K562 (cell line): ENCODE results near the gene IFNB1. TPM values are rescaled to one million over a fixed set of nuclear protein-coding genes. Genes with fewer than 3 reads are reported as not detected.

ENCODE experiments used
- ATAC-seq: fragments of 200-7000 bp; cut with Tn5 transposase; 3 replicates; pipeline ENCODE4 v1.9.1; 2020; ENCODE audit warnings: moderate library complexity
- BruUV-seq: library from RNA; stranded (reverse); fragments of 400-500 nt; replicated peaks from 2 replicates; lab custom pipeline; 2021; lab: Mats Ljungman, UMichigan
- CTCF ChIA-PET: fragments of 300-600 bp; formaldehyde crosslinking; extraction: SDS; loops from one replicate; lab custom pipeline; 2021; ENCODE audit warnings: low intra/inter-chr PET ratio; lab: Yijun Ruan, JAX
- POLR2A ChIA-PET: fragments of 300-600, 350-650 bp; sonication (Branson Sonifier 250); formaldehyde crosslinking; extraction: SDS; loops from one replicate; lab custom pipeline; 2021; ENCODE audit warnings: antibody characterized with exemption, inconsistent platforms; lab: Yijun Ruan, JAX
- DNase-seq, 4 experiments: peaks; one replicate each; pipeline versions ENCODE4 v3.0.0 to v3.0.0-alpha.2; 2011 to 2018; ENCODE audit warnings: low spot score in 3 of 4, mixed read lengths in 3 of 4; ENCODE audit errors: extremely low read depth in 1 of 4
- FAIRE-seq: peaks from 2 replicates; lab custom pipeline; 2011; peaks lifted over from hg19 to GRCh38; lab: Jason Lieb, UNC
- H2AFZ ChIP-seq: 2 replicates; pipeline ENCODE4 v1.6.0; 2011; ENCODE audit warnings: low read depth, low read length, control low read depth, inconsistent platforms
- H3K27ac ChIP-seq: fragments of 200-600 bp; 3 replicates; pipeline ENCODE4 v1.8.0; 2011; ENCODE audit warnings: low read depth, mild to moderate bottlenecking, control low read depth, inconsistent platforms, low read length, moderate library complexity, mixed read lengths; ENCODE audit errors: extremely low read depth
- H3K27me3 ChIP-seq, 2 experiments: fragments of 300-600 bp in 1 of 2; 2 replicates in 1 of 2; 3 replicates in 1 of 2; pipeline versions ENCODE4 v1.6.0 to v1.8.0; 2011; ENCODE audit warnings: inconsistent platforms in 2 of 2, low read length in 2 of 2, mild to moderate bottlenecking in 1 of 2, mixed read lengths in 1 of 2, moderate library complexity in 1 of 2; ENCODE audit not compliant: control insufficient read depth in 2 of 2, insufficient read depth in 2 of 2
- H3K36me3 ChIP-seq: fragments of 300-600 bp; 3 replicates; pipeline ENCODE4 v1.8.0; 2011; ENCODE audit warnings: mild to moderate bottlenecking, low read length, inconsistent platforms; ENCODE audit not compliant: control insufficient read depth, insufficient read depth
- H3K4me1 ChIP-seq, 2 experiments: fragments of 200-600 bp in 1 of 2; replicated peaks in 1 of 2; 2 replicates in 1 of 2; 3 replicates in 1 of 2; pipeline versions ENCODE4 v1.5.1 to v1.8.0; 2011; ENCODE audit warnings: inconsistent platforms in 2 of 2, low read length in 2 of 2, mild to moderate bottlenecking in 1 of 2, mixed read lengths in 1 of 2, moderate library complexity in 1 of 2; ENCODE audit not compliant: control insufficient read depth in 2 of 2, insufficient read depth in 2 of 2
- H3K4me2 ChIP-seq: 2 replicates; pipeline ENCODE4 v1.6.1; 2011; ENCODE audit warnings: low read length, control low read depth, inconsistent platforms, mixed read lengths; ENCODE audit not compliant: insufficient read depth
- H3K4me3 ChIP-seq: fragments of 200-600 bp; sonication (generic), shearing (Covaris generic); 2 replicates; pipeline ENCODE4 v1.5.1; 2016; ENCODE audit warnings: control low read depth, inconsistent platforms
- H3K79me2 ChIP-seq: fragments of 200-600 bp; 3 replicates; pipeline ENCODE4 v1.8.0; 2011; ENCODE audit warnings: low read length, inconsistent platforms; ENCODE audit not compliant: control insufficient read depth, insufficient read depth
- H3K9ac ChIP-seq, 2 experiments: 2 replicates each; pipeline versions ENCODE4 v1.6.0 to v1.6.1; 2011; ENCODE audit warnings: low read depth in 2 of 2, low read length in 2 of 2, control low read depth in 1 of 2, inconsistent platforms in 1 of 2, mild to moderate bottlenecking in 1 of 2, mixed read lengths in 1 of 2; ENCODE audit not compliant: insufficient read depth in 1 of 2
- H3K9me1 ChIP-seq: one replicate; pipeline ENCODE4 v1.6.0; 2011; ENCODE audit warnings: inconsistent platforms, mild to moderate bottlenecking, low read length, moderate library complexity; ENCODE audit not compliant: control insufficient read depth, insufficient read depth
- H3K9me3 ChIP-seq: replicated peaks from 2 replicates; pipeline ENCODE4 v1.5.1; 2011; ENCODE audit warnings: low read depth, low read length, inconsistent platforms; ENCODE audit not compliant: control insufficient read depth, insufficient read depth
- H4K20me1 ChIP-seq: replicated peaks from 2 replicates; pipeline ENCODE4 v1.6.1; 2011; ENCODE audit warnings: low read length, inconsistent platforms, mixed read lengths; ENCODE audit not compliant: control insufficient read depth, insufficient read depth
- BMI1 ChIP-seq: fragments of 150-350 bp; IDR thresholded peaks from 2 replicates; pipeline ENCODE4 v1.6.1; 2014; ENCODE audit warnings: low read length
- BRD4 ChIP-seq: fragments of 200-600 bp; sonication (generic); IDR thresholded peaks from 2 replicates; pipeline ENCODE4 v1.6.1; 2017; ENCODE audit warnings: inconsistent platforms
- CEBPB ChIP-seq: fragments of 450-650 bp; IDR thresholded peaks from 2 replicates; pipeline ENCODE4 v1.6.1; 2016; ENCODE audit warnings: missing genetic modification characterization, missing compliant biosample characterization
- GATAD2A ChIP-seq: fragments of 450-650 bp; IDR thresholded peaks from 2 replicates; pipeline ENCODE4 v1.6.1; 2017
- HCFC1 ChIP-seq: IDR thresholded peaks from 2 replicates; pipeline ENCODE4 v1.6.1; 2012; ENCODE audit warnings: low read depth, low read length, improper control_type of control experiment
- HDAC3 ChIP-seq: fragments of 450-650 bp; IDR thresholded peaks from 2 replicates; pipeline ENCODE4 v1.6.1; 2018; ENCODE audit warnings: borderline replicate concordance, mild to moderate bottlenecking, moderate library complexity; ENCODE audit not compliant: partially characterized antibody
- KHSRP ChIP-seq: fragments of 450-650 bp; IDR thresholded peaks from 2 replicates; pipeline ENCODE4 v1.6.1; 2017
- MCM7 ChIP-seq, 2 experiments: fragments of 450-650 bp; IDR thresholded peaks; 2 replicates each; pipeline ENCODE4 v1.6.1; 2016 to 2018
- MYC ChIP-seq, 2 experiments: fragments of 250-450 bp in 1 of 2; sonication (Bioruptor Pico) in 1 of 2; IDR thresholded peaks; 2 replicates each; pipeline versions ENCODE4 v1.5.1 to v1.6.1; 2012 to 2021; ENCODE audit warnings: low read depth in 2 of 2, borderline replicate concordance in 1 of 2, improper control_type of control experiment in 1 of 2, low read length in 1 of 2, mild to moderate bottlenecking in 1 of 2, moderate library complexity in 1 of 2
- NRF1 ChIP-seq, 2 experiments: fragments of 450-650 bp; IDR thresholded peaks in 1 of 2; conservative IDR thresholded peaks in 1 of 2; 2 replicates each; pipeline ENCODE4 v1.6.1; 2014; ENCODE audit warnings: mild to moderate bottlenecking in 2 of 2
- POLR2H ChIP-seq: IDR thresholded peaks from 2 replicates; pipeline ENCODE4 v1.6.1; 2016; ENCODE audit warnings: missing genetic modification characterization, low read depth, mild to moderate bottlenecking, control low read depth, missing compliant biosample characterization, moderate library complexity
- POLR3G ChIP-seq: IDR thresholded peaks from 2 replicates; pipeline ENCODE4 v1.6.1; 2011; ENCODE audit not compliant: insufficient read length, insufficient replicate concordance; ENCODE audit errors: extremely low read depth
- PYGO2 ChIP-seq: fragments of 450-650 bp; IDR thresholded peaks from 2 replicates; pipeline ENCODE4 v1.6.1; 2016; ENCODE audit warnings: mild to moderate bottlenecking, missing genetic modification characterization, moderate library complexity, missing compliant biosample characterization
- RFX1 ChIP-seq: fragments of 450-650 bp; IDR thresholded peaks from 2 replicates; pipeline ENCODE4 v1.6.1; 2016; ENCODE audit warnings: mild to moderate bottlenecking, moderate library complexity
- TAL1 ChIP-seq: fragments of 450-650 bp; IDR thresholded peaks from 2 replicates; pipeline ENCODE4 v1.6.1; 2016; ENCODE audit warnings: mild to moderate bottlenecking
- TFAM ChIP-seq: fragments of 250-450 bp; sonication (Bioruptor Pico); conservative IDR thresholded peaks from 2 replicates; pipeline ENCODE4 v1.5.0; 2021; ENCODE audit warnings: mild to moderate bottlenecking, moderate library complexity
- ZNF766 ChIP-seq: fragments of 200-800 bp; sonication (Bioruptor generic); conservative IDR thresholded peaks from 2 replicates; pipeline ENCODE4 v1.6.1; 2016; ENCODE audit warnings: missing genetic modification characterization, missing compliant biosample characterization
- WGBS: fragments of 100-300 bp; shearing (Covaris generic); methylation state at CpG from one replicate; pipeline ENCODE4 v1.1.6; 2016; ENCODE audit warnings: low coverage, mixed read lengths; ENCODE audit not compliant: insufficient coverage; ENCODE audit errors: missing lambda C conversion rate; 5-methylcytosine and 5-hydroxymethylcytosine counted together
- in situ Hi-C: fragments of 300-500 bp; cut with MboI; formaldehyde crosslinking; loops from 4 replicates; pipeline ENCODE4 v1.15.0; 2018; ENCODE audit warnings: inconsistent platforms, mixed read lengths
- intact Hi-C: fragments of 100-400 bp; cut with micrococcal nuclease; formaldehyde crosslinking; loops from 2 replicates; pipeline ENCODE4 v1.14.2; 2022
- polyA plus RNA-seq, 8 experiments: library from polyadenylated mRNA; depleted of rRNA in 4 of 8; stranded (reverse) in 5 of 8; unstranded in 3 of 8; fragments of >200 nt; fragmentation: Nextera tagmentation in 2 of 8; fragmentation: Illumina TruSeq in 1 of 8; extraction: Ambion mirVana in 2 of 8; extraction: Trizol in 1 of 8; gene quantifications; 2 replicates each; pipeline versions ENCODE4 v1.2.1 to v1.2.3, GENCODE V29; 2011 to 2014; ENCODE audit warnings: inconsistent platforms in 1 of 8, missing spikeins in 1 of 8
- total RNA-seq, 7 experiments: library from RNA; depleted of rRNA in 6 of 7; stranded (reverse); fragments of >200 nt in 6 of 7; fragmentation: Illumina TruSeq in 2 of 7; extraction: Trizol in 2 of 7; gene quantifications; 2 replicates each; pipeline versions ENCODE4 v1.2.1 to v1.2.3, GENCODE V29; 2011 to 2021; ENCODE audit warnings: low replicate concordance in 1 of 7
- TF ChIP-seq, protein P1 (sequence below): fragments of 450-650 bp; formaldehyde crosslinking; IDR thresholded peaks from 2 replicates; pipeline ENCODE4 v1.4.0; 2022; ENCODE audit warnings: missing genetic modification characterization

The IFNB1 gene
- total and polyA plus RNA-seq, 9 of the 15 experiments (the other 6 are each of a cell fraction or from before 2014, with no cell fraction given) = not detected

DNA sequence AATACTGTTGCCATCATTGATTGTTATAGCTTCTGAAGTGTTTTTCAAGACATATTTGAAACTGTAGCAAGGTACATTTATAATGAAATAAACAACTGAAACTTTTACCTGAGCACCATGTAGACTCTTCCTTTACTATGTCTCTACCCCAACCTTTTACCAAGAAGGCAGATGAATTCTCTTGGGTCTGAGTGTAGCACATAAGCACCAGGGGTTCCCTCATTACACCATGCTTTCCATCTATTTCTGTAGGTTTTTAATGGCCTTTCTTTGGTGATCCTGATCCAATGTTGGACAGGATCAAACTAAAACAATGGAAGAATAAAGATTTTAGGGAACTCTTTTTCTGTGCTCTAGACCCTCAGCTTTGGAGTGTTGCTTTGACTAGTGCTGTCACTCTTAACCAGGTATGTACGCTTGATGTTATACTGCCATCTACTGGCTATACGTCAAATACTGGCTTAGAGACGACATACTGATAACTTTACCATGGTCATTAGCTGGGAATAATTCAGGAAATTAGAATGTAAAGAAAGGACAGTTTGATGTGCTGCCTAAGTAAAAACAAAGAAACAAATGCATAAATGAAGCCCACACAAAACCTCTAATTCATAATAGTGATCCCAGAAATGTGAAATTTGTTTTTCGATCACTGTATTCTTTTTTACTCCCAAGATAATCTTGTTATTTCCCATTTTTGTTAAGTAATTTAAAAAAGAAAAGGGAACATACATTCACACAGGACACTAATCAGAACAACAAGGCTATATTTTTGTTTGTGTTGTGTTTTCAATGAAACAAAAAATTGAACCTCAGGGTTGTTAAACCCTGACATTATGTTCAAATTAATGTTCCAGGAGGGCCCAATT is 33.2 kb upstream of the IFNB1 start:
- no peaks in the 10 kb centered on the region for H3K79me2 ChIP-seq
- no peak overlapping the region for H2AFZ ChIP-seq
- whole genome bisulfite sequencing = no CpG with 5 or more reads among the region's 4 CpGs
- H3K4me3 ChIP-seq = no peak overlapping the region
- FAIRE-seq (no peak), ATAC-seq (no peak), DNase-seq (no peak)
- no peaks in the 10 kb centered on the region for H3K9me1 ChIP-seq
- H3K9ac ChIP-seq = no peak overlapping the region
- POLR2A ChIA-PET = no interaction called here
- no peaks in the 10 kb centered on the region for H3K27me3 ChIP-seq
- CTCF ChIA-PET = no interaction called here
- no peaks in the 10 kb centered on the region for H3K9me3 ChIP-seq
- H3K27ac ChIP-seq = no peak overlapping the region
- H3K4me1 ChIP-seq = no peaks in the 10 kb centered on the region
- no TSS peak for BruUV-seq
- no peak overlapping the region for H3K4me2 ChIP-seq
- TF ChIP-seq RFX1 (no peak), HDAC3 (no peak), HCFC1 (no peak), GATAD2A (no peak), POLR2H (tag) (no peak), ZNF766 (CRISPR knock-in tag) (no peak), PYGO2 (no peak), KHSRP (no peak), TAL1 (no peak), BMI1 (no peak), POLR3G (no peak), TFAM (CRISPR knock-in tag) (no peak), MYC (IDR thresholded peaks at IDR 0.05; ENCODE audit: low read depth, low read length) (no peak), MYC (CRISPR knock-in tag; IDR thresholded peaks at IDR 0.05; ENCODE audit: borderline replicate concordance, low read depth) (no peak), BRD4 (no peak), NRF1 (conservative IDR thresholded peaks at IDR 0.05 in 1 of 2, IDR thresholded peaks at IDR 0.05 in 1 of 2) (no peak), CEBPB (tag) (no peak), MCM7 (IDR thresholded peaks at IDR 0.05) (no peak)
- TF ChIP-seq, protein P1, sequence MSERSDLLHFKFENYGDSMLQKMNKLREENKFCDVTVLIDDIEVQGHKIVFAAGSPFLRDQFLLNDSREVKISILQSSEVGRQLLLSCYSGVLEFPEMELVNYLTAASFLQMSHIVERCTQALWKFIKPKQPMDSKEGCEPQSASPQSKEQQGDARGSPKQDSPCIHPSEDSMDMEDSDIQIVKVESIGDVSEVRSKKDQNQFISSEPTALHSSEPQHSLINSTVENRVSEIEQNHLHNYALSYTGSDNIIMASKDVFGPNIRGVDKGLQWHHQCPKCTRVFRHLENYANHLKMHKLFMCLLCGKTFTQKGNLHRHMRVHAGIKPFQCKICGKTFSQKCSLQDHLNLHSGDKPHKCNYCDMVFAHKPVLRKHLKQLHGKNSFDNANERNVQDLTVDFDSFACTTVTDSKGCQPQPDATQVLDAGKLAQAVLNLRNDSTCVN = no peak
- intact Hi-C loops (no loop called here), in situ Hi-C loops (no loop called here)
- H4K20me1 ChIP-seq = no peaks in the 10 kb centered on the region
- no peaks in the 10 kb centered on the region for H3K36me3 ChIP-seq
